GM23338 (cell line): ENCODE results near the gene GOLGA6B.

Source experiments
- CREB1 ChIP-seq: fragments of 250-450 bp; sonication (Bioruptor Pico); IDR thresholded peaks from 2 replicates; pipeline ENCODE4 v1.5.0; 2020; ENCODE audit warnings: low read depth, mild to moderate bottlenecking, moderate library complexity
- CTCF ChIP-seq, 2 experiments: fragments of 200-600 bp in 1 of 2; sonication (generic) in 1 of 2; conservative IDR thresholded peaks; 2 replicates each; pipeline versions ENCODE4 v1.5.1 to v1.6.1; 2016 to 2017; ENCODE audit warnings: antibody characterized with exemption in 2 of 2, low read depth in 2 of 2, mild to moderate bottlenecking in 2 of 2, moderate library complexity in 1 of 2
- ETS1 ChIP-seq: IDR thresholded peaks from 2 replicates; pipeline ENCODE4 v1.6.1; 2016; ENCODE audit warnings: antibody characterized with exemption
- EZH2 ChIP-seq: fragments of 200-600 bp; sonication (generic); IDR thresholded peaks from one replicate; pipeline ENCODE4 v1.8.0; 2017; ENCODE audit warnings: antibody characterized with exemption, mild to moderate bottlenecking, low read depth; ENCODE audit not compliant: unreplicated experiment
- EZH2phosphoT487 ChIP-seq: fragments of 200-600 bp; sonication (generic); IDR thresholded peaks from one replicate; pipeline ENCODE4 v1.8.1; 2018; ENCODE audit warnings: antibody characterized with exemption; ENCODE audit not compliant: unreplicated experiment
- JUNB ChIP-seq: IDR thresholded peaks from one replicate; pipeline ENCODE4 v1.6.1; 2016; ENCODE audit warnings: antibody characterized with exemption; ENCODE audit not compliant: unreplicated experiment
- POLR2AphosphoS5 ChIP-seq: IDR thresholded peaks from 2 replicates; pipeline ENCODE4 v1.6.1; 2016; ENCODE audit warnings: antibody characterized with exemption, low read depth
- REST ChIP-seq: IDR thresholded peaks from one replicate; pipeline ENCODE4 v1.6.1; 2018; ENCODE audit warnings: antibody characterized with exemption; ENCODE audit not compliant: unreplicated experiment
- STAT1 ChIP-seq: IDR thresholded peaks from one replicate; pipeline ENCODE4 v1.6.1; 2016; ENCODE audit warnings: antibody characterized with exemption; ENCODE audit not compliant: unreplicated experiment
- ZNF114 ChIP-seq: fragments of 250-450 bp; sonication (Bioruptor Pico); IDR thresholded peaks from 2 replicates; pipeline ENCODE4 v1.5.0; 2020; ENCODE audit warnings: mild to moderate bottlenecking, moderate library complexity
- ZNF331 ChIP-seq: fragments of 250-450 bp; sonication (Bioruptor Pico); IDR thresholded peaks from 2 replicates; pipeline ENCODE4 v1.5.0; 2020; ENCODE audit warnings: low read depth, mild to moderate bottlenecking, moderate library complexity

- no peak for TF ChIP-seq CTCF (conservative IDR thresholded peaks at IDR 0.05; ENCODE audit: low read depth in 2 of 2)
- TF ChIP-seq POLR2AphosphoS5: no peak
- no peak for TF ChIP-seq EZH2phosphoT487
- TF ChIP-seq ETS1: no peak
- no peak for TF ChIP-seq EZH2
- TF ChIP-seq ZNF331: no peak
- TF ChIP-seq CREB1 (CRISPR knock-in tag): no peak
- TF ChIP-seq REST: no peak
- no peak for TF ChIP-seq JUNB
- TF ChIP-seq ZNF114 (CRISPR knock-in tag): no peak
- TF ChIP-seq STAT1: no peak
These were observed 39.5 kb upstream of the GOLGA6B start for GRCh38 chr15:72614810-72615532.
